Fibroblast of gingiva (primary cell): ENCODE data around the gene NBPF9.
"Not testable (repeated sequence)": the region's sequence is repeated elsewhere in the genome, so short reads cannot be mapped to it uniquely, and the experiment has no call there.

Experiments
- DNase-seq: peaks from one replicate; pipeline ENCODE4 v3.0.0-alpha.2; 2011; ENCODE audit warnings: low read depth

Gene NBPF9

GRCh38 chr1:149012599-149012998 is 90.8 kb downstream of the NBPF9 start:
- not testable (repeated sequence) for DNase-seq

GRCh38 chr1:149009761-149010160 is 93.6 kb downstream of the NBPF9 start:
- DNase-seq, result not testable (repeated sequence)

GRCh38 chr1:149008769-149009168 is 94.6 kb downstream of the NBPF9 start:
- not testable (repeated sequence) for DNase-seq

GRCh38 chr1:149008326-149008725 is 95.0 kb downstream of the NBPF9 start:
- not testable (repeated sequence) for DNase-seq
